Measurements from ENCODE around the gene AGPS. TPM values are rescaled to one million over a fixed set of nuclear protein-coding genes. Genes with fewer than 3 reads are reported as not detected.

The AGPS gene
- total and polyA plus RNA-seq, 4 donors: 5.3 to 35.8 (median 16.0) TPM

GRCh38 chr2:177589186-177589585, 196.6 kb downstream of the AGPS start:
- intact Hi-C loops (cut with DNase I): no loop called here
- WGBS, 2 donors: 65 to 66% methylated on average over 1 of the region's 1 CpG
- Histone ChIP-seq H3K4me3 (ENCODE audit: low read length in 2 of 2) (no peak overlapping the region), H3K4me1 (ENCODE audit: control insufficient read depth in 1 of 2, insufficient read depth in 2 of 2, low read length in 2 of 2) (no peaks in the 10 kb centered on the region), H3K9me3 (ENCODE audit: control insufficient read depth, low read length) (no peaks in the 10 kb centered on the region), H3K27me3 (ENCODE audit: control insufficient read depth in 1 of 2, insufficient read depth in 2 of 2, low read length in 1 of 2) (no peaks in the 10 kb centered on the region), H3K36me3 (ENCODE audit: control insufficient read depth in 1 of 2, insufficient read depth in 2 of 2, low read length in 1 of 2) (no peaks in the 10 kb centered on the region), H3K27ac (ENCODE audit: low read depth in 1 of 2, low read length in 2 of 2) (no peak overlapping the region)
- no peak for ATAC-seq (ENCODE audit: low FRiP score)
- DNase-seq: no peak

- intact Hi-C loops (cut with DNase I): no loop called here
- Histone ChIP-seq H3K27ac (ENCODE audit: low read depth in 1 of 2, low read length in 2 of 2) (no peak overlapping the region), H3K4me3 (ENCODE audit: low read length in 2 of 2) (no peak overlapping the region), H3K27me3 (ENCODE audit: control insufficient read depth in 1 of 2, insufficient read depth in 2 of 2, low read length in 1 of 2) (no peaks in the 10 kb centered on the region), H3K36me3 (ENCODE audit: control insufficient read depth in 1 of 2, insufficient read depth in 2 of 2, low read length in 1 of 2) (no peaks in the 10 kb centered on the region), H3K4me1 (ENCODE audit: control insufficient read depth in 1 of 2, insufficient read depth in 2 of 2, low read length in 2 of 2) (no peaks in the 10 kb centered on the region), H3K9me3 (ENCODE audit: control insufficient read depth, low read length) (no peaks in the 10 kb centered on the region)
- DNase-seq (no peak), ATAC-seq (ENCODE audit: low FRiP score) (no peak)
- 92 to 93% methylated on average over 2 of the region's 2 CpGs for WGBS, 2 donors
Measured at GRCh38 chr2:177592397-177592796, 199.8 kb downstream of the AGPS start.

DNA sequence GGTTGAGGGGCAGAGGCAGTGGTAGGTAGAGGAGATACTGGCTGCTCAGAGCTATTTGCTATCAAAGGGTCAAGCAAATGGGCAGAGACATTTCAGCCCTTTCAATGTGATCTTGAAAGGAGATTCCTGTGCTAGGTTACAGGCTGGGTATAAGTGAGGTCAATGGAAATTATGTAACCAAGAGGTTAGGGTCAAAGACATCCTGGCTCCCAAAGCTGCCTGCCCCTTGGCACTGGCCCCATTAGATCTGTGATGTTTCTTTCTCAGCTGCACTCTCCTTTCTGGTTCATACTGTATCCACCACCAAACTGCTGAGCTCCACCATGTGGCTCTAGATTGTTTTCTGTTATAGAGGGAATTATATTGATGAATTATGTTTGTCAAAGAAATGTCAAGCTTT, 200.4 kb downstream of the AGPS start:
- Histone ChIP-seq H3K9me3 (ENCODE audit: control insufficient read depth, low read length) (no peaks in the 10 kb centered on the region), H3K27me3 (ENCODE audit: control insufficient read depth in 1 of 2, insufficient read depth in 2 of 2, low read length in 1 of 2) (no peaks in the 10 kb centered on the region), H3K36me3 (ENCODE audit: control insufficient read depth in 1 of 2, insufficient read depth in 2 of 2, low read length in 1 of 2) (no peaks in the 10 kb centered on the region), H3K27ac (ENCODE audit: low read depth in 1 of 2, low read length in 2 of 2) (no peak overlapping the region), H3K4me3 (ENCODE audit: low read length in 2 of 2) (no peak overlapping the region), H3K4me1 (ENCODE audit: control insufficient read depth in 1 of 2, insufficient read depth in 2 of 2, low read length in 2 of 2) (no peaks in the 10 kb centered on the region)
- intact Hi-C loops (cut with DNase I): no loop called here
- no peak for ATAC-seq (ENCODE audit: low FRiP score)
- DNase-seq: no peak

DNA sequence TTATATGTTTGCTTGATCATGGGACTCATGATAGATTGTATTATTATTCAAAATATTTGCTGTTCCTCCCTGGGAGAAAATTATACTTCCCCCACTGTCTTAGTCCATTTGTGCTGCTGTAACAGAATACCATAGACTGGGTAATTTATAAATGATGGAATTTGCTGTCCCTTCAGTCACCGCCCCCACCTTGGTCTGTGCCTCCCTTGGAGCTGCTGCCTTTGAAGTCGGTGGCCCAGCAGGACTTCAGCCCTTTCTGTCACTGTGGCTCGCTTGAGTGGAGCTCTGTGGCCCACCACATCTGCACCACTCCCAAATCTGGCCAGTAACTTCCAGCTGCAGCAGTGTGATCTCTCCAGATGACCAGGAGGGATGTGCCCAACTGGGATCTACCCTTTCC, 200.8 kb downstream of the AGPS start:
- no peaks in the 10 kb centered on the region for H3K36me3 ChIP-seq (ENCODE audit: control insufficient read depth in 1 of 2, insufficient read depth in 2 of 2, low read length in 1 of 2)
- intact Hi-C loops (cut with DNase I): no loop called here

More for the DNA sequence above, 200.8 kb downstream of the AGPS start:
- Histone ChIP-seq H3K27me3 (ENCODE audit: control insufficient read depth in 1 of 2, insufficient read depth in 2 of 2, low read length in 1 of 2) (no peaks in the 10 kb centered on the region), H3K27ac (ENCODE audit: low read depth in 1 of 2, low read length in 2 of 2) (no peak overlapping the region), H3K4me1 (ENCODE audit: control insufficient read depth in 1 of 2, insufficient read depth in 2 of 2, low read length in 2 of 2) (no peaks in the 10 kb centered on the region), H3K4me3 (ENCODE audit: low read length in 2 of 2) (no peak overlapping the region), H3K9me3 (ENCODE audit: control insufficient read depth, low read length) (no peaks in the 10 kb centered on the region)
- no peak for ATAC-seq (ENCODE audit: low FRiP score)
- no peak for DNase-seq
- 81% methylated on average over 3 of the region's 3 CpGs for WGBS, 2 donors

Other genes starting within 250 kb of the AGPS start
- gene HNRNPA3, start 180.0 kb upstream of the AGPS start, total RNA-seq: 100 to 1,000 TPM; 149 to 178 TPM
- gene HNRNPA3, start 180.0 kb upstream of the AGPS start, polyA plus RNA-seq: 100 to 1,000 TPM; 118 to 139 TPM
- gene NFE2L2, start 128.0 kb upstream of the AGPS start, total RNA-seq: 100 to 1,000 TPM; 101 to 131 TPM
- 100 to 1,000 TPM in 1 of 2 donors, 10 to 100 TPM in 1; 83.4 to 103 TPM for gene NFE2L2, start 128.0 kb upstream of the AGPS start, polyA plus RNA-seq

Measured in aorta (tissue), 5 donors.